Thyroid gland (tissue), 4 donors: ENCODE data around the gene FAIM2. TPM values are rescaled to one million over a fixed set of nuclear protein-coding genes. Genes with fewer than 3 reads are reported as not detected.

Source experiments
- DNase-seq, 2 donors: peaks; one replicate each; pipeline ENCODE4 v3.0.0-alpha.2; 2019
- H3K27ac ChIP-seq, 3 donors: fragments of 200-600 bp; sonication (generic); 1 replicate in 2 of 3; 2 replicates in 1 of 3; pipeline ENCODE4 v1.5.1; 2016 to 2019; ENCODE audit warnings: mild to moderate bottlenecking in 1 of 3, moderate library complexity in 1 of 3
- H3K27me3 ChIP-seq: fragments of 200-600 bp; sonication (generic); one replicate; pipeline ENCODE4 v1.5.1; 2019
- H3K36me3 ChIP-seq, 2 donors: fragments of 200-600 bp; sonication (generic); one replicate each; pipeline ENCODE4 v1.5.1; 2016 to 2019
- H3K4me1 ChIP-seq, 2 donors: fragments of 200-600 bp; sonication (generic); one replicate each; pipeline ENCODE4 v1.5.1; 2017 to 2019
- H3K4me3 ChIP-seq, 3 donors: fragments of 200-600 bp; sonication (generic); replicated peaks in 1 of 3; 1 replicate in 2 of 3; 2 replicates in 1 of 3; pipeline ENCODE4 v1.5.1; 2016; ENCODE audit warnings: mild to moderate bottlenecking in 1 of 3
- H3K9me3 ChIP-seq: fragments of 200-600 bp; sonication (generic); one replicate; pipeline ENCODE4 v1.5.1; 2017
- POLR2A ChIP-seq, 2 donors: fragments of 450-650 bp; IDR thresholded peaks; one replicate each; pipeline ENCODE4 v1.6.1; 2017; ENCODE audit warnings: antibody characterized with exemption in 2 of 2, mild to moderate bottlenecking in 2 of 2, moderate library complexity in 1 of 2
- WGBS, 2 donors: methylation state at CpG; one replicate each; pipeline ENCODE4 v1.1.5; 2017; 5-methylcytosine and 5-hydroxymethylcytosine counted together
- intact Hi-C: fragments of 100-400 bp; cut with DNase I; formaldehyde crosslinking; loops from one replicate; pipeline ENCODE4 v1.15.1; 2023
- total RNA-seq, 4 donors: library from RNA; depleted of rRNA; stranded (reverse); fragments of >200 nt; gene quantifications; one replicate each; pipeline ENCODE4 v1.2.3, GENCODE V29; 2016
- TF ChIP-seq, protein P1 (sequence below), 6 experiments: fragments of 200-600 bp in 3 of 6; fragments of 450-650 bp in 3 of 6; sonication (generic) in 3 of 6; IDR thresholded peaks; one replicate each; pipeline ENCODE4 v1.5.1; 2016 to 2019; ENCODE audit warnings: antibody characterized with exemption in 6 of 6, mild to moderate bottlenecking in 2 of 6, inconsistent platforms in 1 of 6, moderate library complexity in 1 of 6

Gene FAIM2
- total RNA-seq, 4 donors from 2014 or later: 0.13 to 3.0 (median 0.33) TPM; not detected in 1

- TF ChIP-seq POLR2A (IDR thresholded peaks at IDR 0.05): no peak
- TF ChIP-seq, protein P1, sequence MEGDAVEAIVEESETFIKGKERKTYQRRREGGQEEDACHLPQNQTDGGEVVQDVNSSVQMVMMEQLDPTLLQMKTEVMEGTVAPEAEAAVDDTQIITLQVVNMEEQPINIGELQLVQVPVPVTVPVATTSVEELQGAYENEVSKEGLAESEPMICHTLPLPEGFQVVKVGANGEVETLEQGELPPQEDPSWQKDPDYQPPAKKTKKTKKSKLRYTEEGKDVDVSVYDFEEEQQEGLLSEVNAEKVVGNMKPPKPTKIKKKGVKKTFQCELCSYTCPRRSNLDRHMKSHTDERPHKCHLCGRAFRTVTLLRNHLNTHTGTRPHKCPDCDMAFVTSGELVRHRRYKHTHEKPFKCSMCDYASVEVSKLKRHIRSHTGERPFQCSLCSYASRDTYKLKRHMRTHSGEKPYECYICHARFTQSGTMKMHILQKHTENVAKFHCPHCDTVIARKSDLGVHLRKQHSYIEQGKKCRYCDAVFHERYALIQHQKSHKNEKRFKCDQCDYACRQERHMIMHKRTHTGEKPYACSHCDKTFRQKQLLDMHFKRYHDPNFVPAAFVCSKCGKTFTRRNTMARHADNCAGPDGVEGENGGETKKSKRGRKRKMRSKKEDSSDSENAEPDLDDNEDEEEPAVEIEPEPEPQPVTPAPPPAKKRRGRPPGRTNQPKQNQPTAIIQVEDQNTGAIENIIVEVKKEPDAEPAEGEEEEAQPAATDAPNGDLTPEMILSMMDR (IDR thresholded peaks at IDR 0.05): no peak
- Histone ChIP-seq H3K27me3 (no peaks in the 10 kb centered on the region), H3K4me1 (peaks cover 8 to 25% of the 10 kb centered on the region in 2 donors), H3K36me3 (no peaks in the 10 kb centered on the region), H3K27ac (no peak overlapping the region), H3K9me3 (no peaks in the 10 kb centered on the region), H3K4me3 (no peak overlapping the region)
- DNase-seq: no peak
- WGBS, 2 donors: 88 to 94% methylated on average over 1 of the region's 1 CpG
- intact Hi-C loops: no loop called here
Measured at GRCh38 chr12:49943625-49943960, 39.9 kb upstream of the FAIM2 start.

GRCh38 chr12:49942921-49943624 is 39.4 kb upstream of the FAIM2 start:
- 42 to 56% methylated on average over 10 to 13 of the region's 14 CpGs for WGBS, 2 donors
- Histone ChIP-seq H3K36me3 (no peaks in the 10 kb centered on the region), H3K27ac (peak overlapping the region in 1 of 3 donors; percentile 16), H3K9me3 (no peaks in the 10 kb centered on the region), H3K4me1 (peaks cover 8 to 25% of the 10 kb centered on the region in 2 donors), H3K27me3 (no peaks in the 10 kb centered on the region), H3K4me3 (no peak overlapping the region)
- TF ChIP-seq POLR2A (IDR thresholded peaks at IDR 0.05): no peak
- TF ChIP-seq, protein P1 (IDR thresholded peaks at IDR 0.05): no peak
- intact Hi-C loops: no loop called here
- peak; percentile 57 to 58 for DNase-seq

DNA sequence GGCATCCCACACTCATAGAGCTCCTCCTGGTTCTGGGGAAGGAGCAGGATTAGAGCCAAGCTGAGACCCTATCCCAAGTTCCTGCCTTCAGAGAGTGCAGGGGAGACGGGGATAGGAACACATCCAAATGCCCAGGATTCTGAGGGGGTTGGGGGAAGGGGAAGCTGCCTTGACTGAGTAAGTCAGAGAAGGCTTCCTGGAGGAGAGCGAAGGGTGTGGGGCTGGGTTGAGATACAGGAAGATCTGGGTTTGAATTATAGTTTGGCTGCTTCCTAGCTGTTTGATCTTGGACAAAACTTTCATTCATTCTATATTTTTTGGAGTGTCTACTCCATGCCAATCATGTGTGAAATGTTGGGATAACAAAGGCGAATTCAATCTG is 38.8 kb upstream of the FAIM2 start:
- TF ChIP-seq, protein P1 (IDR thresholded peaks at IDR 0.05): no peak
- TF ChIP-seq POLR2A (IDR thresholded peaks at IDR 0.05): no peak
- intact Hi-C loops: no loop called here
- no peak overlapping the region for H3K4me3 ChIP-seq
- no peaks in the 10 kb centered on the region for H3K9me3 ChIP-seq
- 79 to 83% methylated on average over 3 of the region's 3 CpGs for WGBS, 2 donors
- H3K27me3 ChIP-seq: no peaks in the 10 kb centered on the region
- DNase-seq: no peak
- no peaks in the 10 kb centered on the region for H3K36me3 ChIP-seq
- H3K4me1 ChIP-seq: peaks cover 8 to 25% of the 10 kb centered on the region in 2 donors
- peak overlapping the region in 1 of 3 donors; percentile 16 for H3K27ac ChIP-seq

GRCh38 chr12:49941556-49942511 is 38.1 kb upstream of the FAIM2 start:
- 73 to 77% methylated on average over 13 of the region's 13 CpGs for WGBS, 2 donors

More at GRCh38 chr12:49941556-49942511, 38.1 kb upstream of the FAIM2 start:
- intact Hi-C loops: no loop called here
- Histone ChIP-seq H3K27me3 (no peaks in the 10 kb centered on the region), H3K9me3 (no peaks in the 10 kb centered on the region), H3K4me1 (peaks cover 8 to 25% of the 10 kb centered on the region in 2 donors), H3K4me3 (no peak overlapping the region), H3K36me3 (no peaks in the 10 kb centered on the region), H3K27ac (no peak overlapping the region)
- no peak for DNase-seq
- TF ChIP-seq, protein P1 (IDR thresholded peaks at IDR 0.05): no peak
- no peak for TF ChIP-seq POLR2A (IDR thresholded peaks at IDR 0.05)
